Activated effector memory CD4-positive, alpha-beta T cell treated with anti-CD3 and anti-CD28 coated beads, Interleukin-2, amount 50 U/mL, for 16 hours (primary cell): ENCODE measurements around the gene DDX47.
"Not testable (repeated sequence)": the region's sequence is repeated elsewhere in the genome, so short reads cannot be mapped to it uniquely, and the experiment has no call there.

Experiments
- DNase-seq: peaks from one replicate; pipeline ENCODE4 v3.0.0-alpha.2; 2020

Gene DDX47

DNA sequence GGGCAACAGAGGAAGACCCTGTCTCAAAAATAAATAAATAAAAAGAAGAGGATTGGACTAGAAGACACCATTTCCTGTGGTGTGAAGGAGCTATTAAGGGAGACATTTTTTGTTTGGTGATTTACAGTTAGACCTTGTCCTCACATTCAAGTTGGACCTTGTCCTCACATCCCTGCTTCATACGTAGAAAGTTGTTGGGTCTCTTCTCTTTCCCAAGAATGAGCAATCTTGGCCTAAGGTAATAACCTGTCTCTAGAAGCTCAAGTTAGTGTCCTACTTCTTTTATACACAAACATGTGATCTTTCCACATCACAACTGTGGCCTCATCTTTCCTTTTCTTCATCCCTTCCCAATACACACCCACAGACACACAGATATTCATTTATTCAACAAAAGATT, 14.7 kb upstream of the DDX47 start:
- DNase-seq, result no peak

GRCh38 chr12:12799163-12799920, 13.8 kb upstream of the DDX47 start:
- no peak for DNase-seq

- no peak for DNase-seq
Measured at GRCh38 chr12:12800406-12801180, 12.6 kb upstream of the DDX47 start.

- not testable (repeated sequence) for DNase-seq
Measured at GRCh38 chr12:12801656-12802055, 11.5 kb upstream of the DDX47 start.

GRCh38 chr12:12803186-12803585, 10.0 kb upstream of the DDX47 start:
- peak; percentile 75 for DNase-seq

DNA sequence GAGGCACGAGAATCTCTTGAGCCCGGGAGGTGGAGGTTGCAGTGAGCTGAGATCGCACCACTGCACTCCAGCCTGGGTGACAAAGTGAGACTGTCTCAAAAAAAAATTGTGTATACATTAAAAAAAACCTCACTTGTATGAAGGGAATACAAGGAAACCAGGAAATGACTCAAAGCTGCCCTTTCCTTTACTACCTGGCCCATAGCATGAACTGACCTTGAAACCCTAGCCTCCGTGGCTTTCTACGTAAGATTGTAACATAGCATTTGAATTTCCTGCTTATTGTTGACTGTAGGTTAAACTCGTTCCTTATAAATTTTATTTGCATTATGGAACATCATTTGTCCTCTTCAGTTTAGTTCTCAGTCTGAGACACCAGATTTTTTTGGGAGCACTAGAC, 9.1 kb upstream of the DDX47 start:
- DNase-seq, result no peak

DNA sequence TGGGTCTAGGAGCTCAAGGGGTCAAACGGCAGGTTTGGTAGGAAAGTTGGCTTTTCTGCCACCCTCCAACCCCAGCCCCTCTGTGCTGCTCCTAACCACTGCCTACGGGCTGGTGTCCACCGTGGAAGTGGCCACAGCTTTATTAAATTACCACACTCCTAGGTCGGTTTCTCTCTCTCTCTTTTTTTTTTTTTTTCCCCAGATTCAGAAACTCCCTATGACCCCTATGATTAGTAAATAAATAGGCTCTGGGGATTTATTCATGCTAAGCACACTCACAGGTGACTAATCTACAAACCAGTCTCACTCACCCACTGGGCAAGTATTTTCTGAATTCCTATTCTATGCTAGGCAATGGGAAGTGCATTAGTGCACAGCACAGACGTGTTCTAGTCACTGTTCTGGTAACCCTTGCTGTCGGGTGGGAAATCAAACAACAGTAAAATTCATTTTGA, 8.7 kb upstream of the DDX47 start:
- no peak for DNase-seq

DNA sequence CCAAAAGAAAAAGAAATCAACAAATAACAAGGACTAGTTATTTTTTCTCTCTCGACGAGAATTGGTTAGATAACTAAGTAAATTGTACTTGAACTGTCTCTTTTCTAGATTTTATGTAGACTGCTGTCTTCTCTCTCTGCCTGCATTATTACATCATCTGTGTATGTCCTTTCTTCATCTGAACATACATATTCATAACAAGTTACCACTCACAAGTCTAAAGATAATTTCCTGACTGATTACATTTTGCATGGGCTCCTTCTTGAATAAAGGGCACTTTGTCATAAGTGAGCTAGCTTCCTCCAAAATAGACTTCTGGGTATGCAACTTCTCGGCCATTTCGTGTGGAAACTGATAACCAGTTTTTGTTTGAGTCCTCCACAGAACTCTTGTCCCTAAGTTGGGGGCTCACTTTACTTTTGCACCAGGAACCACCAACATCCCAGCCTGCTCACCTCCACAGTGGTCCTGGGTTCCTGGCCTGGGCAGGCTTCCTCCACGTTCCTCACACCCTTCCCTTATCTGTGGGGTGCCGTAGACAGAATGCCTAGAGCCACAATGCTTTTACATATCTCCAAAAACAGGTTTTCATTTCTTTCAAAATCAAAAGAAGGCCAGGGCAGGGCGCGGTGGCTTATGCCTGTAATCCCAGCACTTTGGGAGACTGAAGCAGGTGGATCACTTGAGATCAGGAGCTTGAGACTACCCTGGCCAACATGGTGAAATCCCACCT, 6.2 kb upstream of the DDX47 start:
- no peak for DNase-seq

DNA sequence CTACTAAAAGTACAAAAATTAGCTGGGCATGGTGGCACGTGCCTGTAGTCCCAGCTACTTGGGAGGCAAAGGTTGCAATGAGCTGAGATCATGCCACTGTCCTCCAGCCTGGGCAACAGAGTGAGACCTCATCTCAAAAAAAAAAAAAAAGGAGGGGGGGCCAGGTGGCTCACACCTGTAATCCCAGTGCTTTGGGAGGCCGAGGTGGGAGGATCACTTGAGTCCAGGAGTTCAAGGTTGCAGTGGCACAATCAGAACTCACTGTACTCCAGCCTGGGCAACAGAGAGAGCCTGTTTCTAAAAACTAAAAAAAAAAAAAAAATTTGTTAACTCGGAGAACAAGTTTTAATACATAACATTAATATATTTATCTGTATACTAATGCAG, 5.6 kb upstream of the DDX47 start:
- not testable (repeated sequence) for DNase-seq

DNA sequence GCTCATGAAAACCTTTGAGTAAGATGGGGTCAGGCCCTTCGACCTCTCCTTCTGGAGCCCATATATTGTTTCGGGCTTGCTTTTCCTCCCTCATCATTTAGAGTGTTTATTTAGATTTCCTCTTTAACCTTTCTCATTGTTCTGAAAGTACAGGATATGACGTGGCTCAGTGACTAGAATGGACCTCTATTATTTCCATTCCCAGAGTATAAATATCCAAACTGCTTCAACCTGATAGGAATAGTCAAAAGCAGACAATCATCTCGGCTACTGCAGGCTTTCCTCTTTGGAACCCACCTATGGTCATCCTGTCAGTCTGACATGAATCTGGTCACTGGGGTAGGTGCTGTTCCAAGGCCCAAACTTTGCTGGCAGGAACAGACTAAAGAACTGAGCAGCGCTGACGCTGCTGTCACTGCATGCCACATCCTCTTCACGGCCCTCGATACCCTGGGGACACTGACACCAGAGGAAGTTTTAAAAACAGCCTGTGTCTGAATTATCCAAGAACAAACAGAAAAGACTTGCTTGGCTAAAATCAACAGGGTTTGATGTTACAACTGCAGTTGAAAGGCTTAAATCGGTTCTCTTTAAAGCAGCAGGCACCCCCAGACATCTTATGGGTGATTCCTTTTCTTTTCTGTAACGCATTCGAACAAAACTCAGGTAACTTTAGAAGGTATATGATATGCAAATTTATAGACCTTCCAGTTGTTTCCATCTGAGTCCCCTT, 5.0 kb upstream of the DDX47 start:
- DNase-seq, result peak; percentile 80

DNA sequence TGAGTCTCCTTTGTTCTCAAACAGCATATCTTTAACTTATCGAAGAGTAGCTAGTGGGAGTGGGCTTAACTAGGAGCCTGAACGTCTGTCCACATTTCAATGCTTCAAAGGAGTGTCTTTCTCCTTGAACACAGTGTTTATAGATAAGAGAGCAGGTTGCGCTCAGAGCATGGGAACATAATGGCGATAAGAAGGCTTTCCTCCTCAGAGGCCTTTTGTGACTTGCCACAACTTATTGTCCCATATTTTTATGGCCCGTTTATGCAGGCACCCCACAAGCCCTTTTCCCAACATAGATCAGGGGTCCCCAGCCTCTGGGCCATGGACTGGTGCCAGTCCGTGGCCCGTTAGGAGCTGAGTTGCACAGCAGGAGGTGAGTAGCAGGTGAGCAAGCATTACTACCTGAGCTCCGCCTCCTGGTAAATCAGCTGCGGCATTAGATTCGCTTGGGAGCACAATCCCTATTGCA, 2.6 kb upstream of the DDX47 start:
- DNase-seq, result no peak

GRCh38 chr12:12811343-12811742, 1.8 kb upstream of the DDX47 start:
- no peak for DNase-seq

DNA sequence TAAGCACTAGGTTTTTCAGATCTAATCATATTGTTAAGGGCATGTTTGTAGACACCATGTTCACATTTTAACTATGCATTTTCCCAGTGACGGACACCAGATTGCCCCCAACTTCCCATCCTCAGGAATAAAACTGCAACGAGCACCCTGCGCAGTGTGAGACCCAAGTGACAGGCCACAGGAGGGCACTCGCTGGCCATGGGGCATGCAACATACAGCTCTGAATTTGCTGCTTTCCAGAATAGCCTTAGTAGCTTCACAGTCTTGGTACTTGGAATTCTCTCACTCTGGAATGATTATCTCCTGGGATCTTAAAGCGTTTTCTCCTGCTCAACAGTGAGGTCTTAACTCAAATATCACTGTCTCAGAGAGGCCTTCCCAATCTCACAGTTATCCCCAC, 972 bp upstream of the DDX47 start:
- no peak for DNase-seq

DNA sequence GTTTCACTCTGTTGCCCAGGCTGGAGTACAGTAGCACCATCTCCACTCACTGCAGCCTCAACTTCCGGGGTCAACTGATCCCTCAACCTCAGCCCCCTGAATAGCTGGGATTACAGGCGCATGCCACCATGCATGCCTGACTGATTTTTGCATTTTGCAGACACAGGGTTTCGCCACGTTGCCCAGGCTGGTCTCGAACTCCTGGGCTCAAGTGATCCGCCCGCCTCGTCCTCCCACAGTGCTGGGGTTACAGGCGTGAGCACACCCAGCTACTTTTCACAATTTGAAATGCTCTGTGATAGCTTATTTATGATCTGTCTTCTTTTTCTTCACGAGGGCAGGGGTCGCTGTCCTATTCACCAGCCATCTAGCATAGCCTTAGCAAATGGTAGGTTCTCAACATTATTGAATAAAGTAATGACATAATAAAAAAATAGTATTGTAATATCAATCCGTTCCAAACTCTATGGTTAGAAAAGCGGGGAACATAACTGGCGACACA, 477 bp upstream of the DDX47 start:
- no peak for DNase-seq

- no peak for DNase-seq
Measured at GRCh38 chr12:12817616-12818015, 4.5 kb downstream of the DDX47 start.

- DNase-seq, result no peak
Measured at GRCh38 chr12:12818701-12819100, 5.6 kb downstream of the DDX47 start.

DNA sequence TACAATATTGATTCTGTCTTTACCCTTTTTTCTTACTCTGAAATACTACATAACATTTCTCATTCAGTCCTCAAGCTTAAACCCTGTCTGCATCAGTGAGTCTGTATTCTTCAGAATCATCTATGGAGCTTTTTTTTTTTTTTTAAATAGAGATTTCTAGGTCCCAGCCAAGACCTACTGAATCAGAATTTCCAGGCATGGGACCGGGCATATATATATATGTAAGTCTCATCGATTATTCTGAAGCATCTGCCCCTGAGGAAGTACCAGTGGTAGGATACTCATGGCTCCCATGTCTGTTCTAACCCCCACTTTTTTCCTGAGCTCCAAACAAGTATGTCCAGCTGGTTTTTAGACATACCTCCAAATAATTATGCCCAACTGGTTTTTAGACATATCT, 6.1 kb downstream of the DDX47 start:
- no peak for DNase-seq

DNA sequence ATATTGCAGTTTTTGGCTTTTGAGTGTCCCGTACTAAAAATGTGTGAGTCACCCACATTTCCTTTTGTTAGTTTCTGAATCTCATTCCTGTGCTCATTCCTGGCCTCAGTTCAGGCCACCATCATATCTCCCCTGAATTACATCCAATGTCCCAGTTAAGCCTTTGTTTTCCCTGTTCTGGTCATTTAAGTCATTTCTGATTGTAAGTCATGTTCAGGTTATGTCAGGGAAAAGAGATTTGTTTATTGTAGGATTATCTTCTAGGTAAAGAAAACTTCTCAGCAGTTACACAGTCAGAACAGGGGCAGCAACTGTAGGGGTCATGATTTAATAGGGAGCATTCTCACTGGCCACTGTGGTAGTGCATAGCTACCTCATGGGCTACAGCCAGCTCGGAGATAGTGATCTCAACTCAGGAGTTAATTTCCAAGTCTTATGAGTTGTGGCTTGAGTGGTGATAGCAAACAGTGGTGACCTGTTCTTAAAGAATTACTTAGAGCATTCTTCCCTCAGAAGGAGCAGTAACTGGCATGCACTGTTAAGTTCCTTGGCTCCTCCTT, 6.7 kb downstream of the DDX47 start:
- no peak for DNase-seq

- DNase-seq, result not testable (repeated sequence)
Measured at GRCh38 chr12:12820376-12820775, 7.2 kb downstream of the DDX47 start.

- DNase-seq, result no peak
Measured at GRCh38 chr12:12821975-12822374, 8.8 kb downstream of the DDX47 start.

DNA sequence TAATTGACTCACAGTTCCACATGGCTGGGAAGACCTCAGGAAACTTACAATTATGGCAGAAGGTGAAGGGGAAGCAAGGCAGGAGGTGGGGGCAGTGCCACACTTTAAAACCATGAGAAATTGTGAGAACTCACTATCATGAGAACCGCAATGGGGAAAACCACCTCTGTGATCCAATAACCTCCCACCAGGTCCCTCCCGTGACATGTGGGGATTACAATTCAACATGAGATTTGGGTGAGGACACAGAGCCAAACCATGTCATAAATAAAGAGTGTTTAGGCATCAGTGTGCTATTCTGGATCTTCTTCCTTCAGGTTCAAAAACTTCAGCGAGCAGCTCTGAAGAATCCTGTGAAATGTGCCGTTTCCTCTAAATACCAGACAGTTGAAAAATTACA, 9.7 kb downstream of the DDX47 start:
- DNase-seq, result no peak

- no peak for DNase-seq
Measured at GRCh38 chr12:12823300-12823699, 10.2 kb downstream of the DDX47 start.
